Peyer's patch (tissue), 4 donors: ENCODE measurements around the gene HECTD4.
"Not testable (repeated sequence)": the region's sequence is repeated elsewhere in the genome, so short reads cannot be mapped to it uniquely, and the experiment has no call there.

Source experiments
- CTCF ChIP-seq, 6 experiments: fragments of 450-650 bp in 4 of 6; fragments of 200-600 bp in 2 of 6; sonication (generic) in 1 of 6; IDR thresholded peaks; one replicate each; pipeline ENCODE4 v1.5.1; 2017 to 2019; ENCODE audit warnings: antibody characterized with exemption in 6 of 6, mild to moderate bottlenecking in 3 of 6, moderate library complexity in 1 of 6
- POLR2A ChIP-seq, 2 donors: fragments of 450-650 bp; IDR thresholded peaks; one replicate each; pipeline ENCODE4 v1.5.1; 2017; ENCODE audit warnings: antibody characterized with exemption in 2 of 2, mild to moderate bottlenecking in 2 of 2, moderate library complexity in 2 of 2

- TF ChIP-seq CTCF, POLR2A (IDR thresholded peaks at IDR 0.05): not testable (repeated sequence)
Measured at GRCh38 chr12:112220628-112221027, 161.6 kb downstream of the HECTD4 start.
